Erythroblast (primary cell): ENCODE data around the gene MBOAT1.

Experiments used
- DNase-seq, 2 experiments: peaks; one replicate each; lab custom pipeline; 2025; lab: John Stamatoyannopoulos, UW
- GATA1 ChIP-seq: IDR thresholded peaks from 2 replicates; pipeline ENCODE4 v1.6.1; 2011; ENCODE audit warnings: low read depth, mild to moderate bottlenecking, control low read depth, low read length, moderate library complexity
- POLR2A ChIP-seq: IDR thresholded peaks from 2 replicates; pipeline ENCODE4 v1.6.1; 2011; ENCODE audit warnings: mild to moderate bottlenecking, low read length

The MBOAT1 gene

DNA sequence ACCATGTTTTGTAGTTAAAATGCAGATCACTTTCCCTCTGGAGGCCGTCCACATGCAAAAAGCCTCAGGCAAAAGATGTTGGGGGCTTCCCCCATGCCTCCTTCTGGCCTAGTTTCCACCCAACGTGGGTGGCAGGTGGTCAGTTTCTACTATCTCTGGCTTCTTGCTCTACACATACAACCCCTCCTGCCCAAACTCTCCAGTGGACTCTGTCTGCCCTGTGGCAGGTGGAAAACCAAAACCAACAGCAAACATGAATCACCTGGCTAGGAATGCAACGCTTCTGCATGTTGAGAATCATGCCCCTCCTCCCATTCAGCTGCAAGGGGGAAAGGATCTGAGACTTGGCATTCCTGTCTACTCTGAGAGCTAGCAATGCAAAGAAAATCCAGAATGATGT, 94.8 kb downstream of the MBOAT1 start:
- TF ChIP-seq GATA1: no peak
- no peak for DNase-seq

DNA sequence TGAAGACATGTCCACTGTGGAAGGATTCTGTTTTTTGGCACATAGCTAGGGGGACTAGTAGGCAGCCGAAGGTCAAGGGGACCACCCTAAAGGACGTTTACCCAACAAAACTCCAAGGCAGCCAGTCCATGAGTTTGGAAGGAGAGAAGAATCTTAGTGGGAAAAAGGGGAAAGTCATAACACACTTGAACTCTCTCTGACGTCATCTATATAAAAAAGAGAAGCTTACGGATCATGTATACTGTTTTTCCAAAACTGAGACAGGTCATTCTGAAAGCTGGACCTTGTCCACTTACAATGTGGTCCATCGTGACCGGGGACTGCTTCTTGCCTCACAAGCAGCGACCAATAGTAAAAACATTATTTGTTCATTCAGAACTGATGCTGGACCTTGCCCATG, 95.5 kb downstream of the MBOAT1 start:
- no peak for TF ChIP-seq GATA1
- no peak for TF ChIP-seq POLR2A
- DNase-seq: no peak

DNA sequence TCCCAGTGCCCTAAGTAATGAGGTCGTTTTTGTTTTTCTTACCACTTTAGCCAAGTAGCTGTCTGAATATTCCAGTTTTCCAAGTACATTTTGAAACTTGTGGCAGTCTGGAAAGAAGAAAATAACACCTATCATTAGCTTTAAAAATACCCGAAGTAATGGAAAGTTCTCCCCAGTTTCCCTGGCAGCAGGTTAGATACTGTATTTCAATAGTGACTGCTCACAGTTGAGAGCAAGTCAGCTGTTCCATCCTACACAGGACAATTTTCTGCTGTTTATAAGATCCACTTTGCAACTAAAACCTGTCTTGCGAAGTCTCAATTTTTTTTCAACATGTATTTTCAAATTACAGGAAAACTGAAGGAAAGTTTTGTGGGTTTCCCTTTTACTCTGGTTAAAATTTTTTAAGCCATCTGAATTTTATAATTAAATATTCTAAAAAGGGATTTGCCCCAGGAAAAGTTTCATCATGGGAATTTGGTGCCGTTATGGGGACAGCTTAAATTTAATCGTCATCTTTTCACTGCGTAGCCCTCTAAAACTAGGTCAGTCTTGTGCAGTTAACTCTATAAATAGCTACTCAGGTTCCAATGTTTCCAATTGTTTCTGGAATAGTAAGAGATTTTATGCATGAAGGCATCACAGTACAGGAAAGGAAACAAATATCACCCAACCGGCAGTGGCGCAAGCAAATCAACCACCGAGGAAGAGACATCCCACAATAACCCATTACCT, 96.9 kb downstream of the MBOAT1 start:
- no peak for DNase-seq
- TF ChIP-seq GATA1: no peak
- TF ChIP-seq POLR2A: no peak

DNA sequence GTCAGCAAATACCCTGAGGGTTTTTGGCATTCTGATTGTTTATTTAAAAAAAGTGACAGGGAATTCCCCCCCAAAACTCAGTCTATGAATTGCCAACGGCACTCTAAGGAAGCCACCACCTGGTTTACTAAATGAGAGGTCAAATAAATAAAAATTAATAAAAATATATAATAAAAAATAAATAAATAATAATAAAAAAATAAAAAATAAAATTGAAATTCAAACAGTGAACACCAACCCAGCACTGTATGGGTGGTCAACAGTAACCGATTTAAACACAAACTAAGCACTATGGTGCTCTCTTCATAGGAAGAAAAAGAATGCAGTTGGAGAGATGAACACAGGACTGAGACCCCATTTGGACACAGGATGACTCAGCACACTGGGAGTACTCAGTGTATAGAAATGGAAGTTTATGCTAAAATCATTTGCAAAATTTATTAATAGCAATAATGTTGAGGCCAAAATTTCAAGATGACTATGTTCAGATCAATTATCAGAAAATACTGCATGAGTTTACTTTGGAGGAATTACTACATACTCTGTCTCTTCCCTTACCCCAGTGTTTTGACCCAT, 98.5 kb downstream of the MBOAT1 start:
- DNase-seq: no peak
- no peak for TF ChIP-seq GATA1
- TF ChIP-seq POLR2A: no peak

DNA sequence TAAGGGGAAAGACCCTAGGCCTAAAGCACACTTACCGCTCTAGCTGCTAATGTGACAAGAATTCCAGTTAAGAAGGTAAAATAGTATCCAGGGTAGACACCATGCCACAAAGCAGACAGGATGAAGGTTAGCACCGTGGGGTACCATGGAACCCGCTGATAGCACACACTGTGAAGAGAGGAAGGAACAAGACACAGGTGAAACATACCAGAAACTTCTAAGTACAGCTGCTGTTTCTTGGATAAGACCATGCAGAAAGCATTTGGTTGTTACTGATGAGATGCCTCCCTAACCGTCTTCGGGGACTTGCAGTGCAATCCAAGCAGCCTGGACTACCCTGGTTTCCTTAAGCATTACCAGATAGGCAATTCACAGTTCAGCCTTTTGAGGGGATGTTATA, 99.4 kb downstream of the MBOAT1 start:
- DNase-seq: no peak
- TF ChIP-seq GATA1 (no peak), POLR2A (no peak)

DNA sequence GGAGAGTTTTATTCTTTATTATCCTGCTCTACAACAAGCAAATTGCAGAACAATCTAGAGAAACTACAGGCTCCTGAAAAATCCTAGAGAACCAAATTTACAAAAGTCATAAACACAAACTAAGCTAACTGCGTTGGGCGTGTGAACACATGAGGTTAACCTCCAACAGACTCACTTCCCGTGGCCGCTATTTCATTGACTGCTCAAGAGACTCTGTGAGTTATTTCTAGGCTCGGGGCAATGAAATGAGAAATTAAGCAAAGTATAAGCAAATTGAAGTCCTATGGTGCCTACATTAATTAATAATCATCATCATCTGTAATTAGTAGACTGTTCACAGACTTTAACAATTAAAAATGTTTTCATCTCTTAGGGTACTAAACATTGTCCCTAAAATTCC, 100.0 kb downstream of the MBOAT1 start:
- TF ChIP-seq POLR2A: no peak
- TF ChIP-seq GATA1: no peak
- DNase-seq: no peak

DNA sequence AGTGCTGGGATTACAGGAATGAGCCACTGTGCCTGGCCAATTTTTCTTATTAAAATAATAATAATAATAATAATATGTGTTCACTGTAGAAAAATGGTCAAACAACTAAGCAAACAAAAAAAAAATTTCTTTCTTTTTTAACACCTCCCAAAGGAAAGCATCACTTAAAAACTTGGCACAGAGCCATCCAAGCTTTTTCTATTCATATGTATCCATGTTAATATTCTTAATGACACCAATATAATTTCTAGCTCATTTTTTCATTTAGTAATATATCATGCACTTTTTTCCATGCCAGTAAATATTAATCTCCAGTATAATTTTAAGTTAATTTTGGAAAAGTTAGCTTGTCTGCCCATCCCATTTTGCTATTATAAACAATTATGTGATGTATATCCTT, 101.8 kb downstream of the MBOAT1 start:
- TF ChIP-seq POLR2A: no peak
- no peak for TF ChIP-seq GATA1

DNA sequence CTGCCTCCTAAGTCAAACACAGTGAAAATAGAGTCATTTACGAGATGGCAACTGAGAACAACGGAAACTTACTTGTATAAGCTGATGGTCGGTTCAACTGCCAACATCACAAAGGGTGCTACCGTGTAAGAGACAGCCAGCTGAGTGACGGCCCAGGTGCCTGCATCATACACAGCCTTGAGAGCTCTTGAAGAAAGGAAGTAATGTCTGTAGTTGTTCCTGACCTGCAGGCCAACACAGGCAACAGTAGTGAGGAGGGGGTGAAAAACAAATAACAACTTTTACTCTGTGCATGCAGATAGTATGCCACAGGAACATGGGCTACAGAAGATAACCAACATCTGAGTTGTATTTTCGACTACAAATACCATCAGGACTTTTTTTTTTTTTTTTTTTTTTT, 102.7 kb downstream of the MBOAT1 start:
- DNase-seq: no peak

More for the DNA sequence above, 101.8 kb downstream of the MBOAT1 start:
- no peak for DNase-seq

DNA sequence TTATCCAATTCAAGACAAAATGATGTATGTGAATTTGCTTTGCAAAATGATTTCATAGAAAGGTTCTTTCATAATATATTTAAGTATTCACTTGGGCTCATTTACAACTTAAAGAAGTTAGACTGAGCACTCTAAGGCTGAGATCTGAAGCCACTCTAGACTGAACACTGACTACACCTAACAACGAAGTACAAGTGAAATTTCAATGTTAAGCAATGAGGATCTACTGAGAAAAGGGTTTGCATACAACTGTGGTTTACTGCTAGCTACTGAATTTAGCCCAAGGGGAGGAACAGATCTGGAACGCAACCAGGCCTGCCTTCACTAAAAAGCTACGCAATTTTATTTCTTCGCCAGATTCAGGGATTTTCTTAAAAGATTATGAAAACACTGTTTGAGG, 106.4 kb downstream of the MBOAT1 start:
- TF ChIP-seq GATA1 (no peak), POLR2A (no peak)
- DNase-seq: no peak

More for the DNA sequence above, 102.7 kb downstream of the MBOAT1 start:
- TF ChIP-seq GATA1: no peak
- no peak for TF ChIP-seq POLR2A

DNA sequence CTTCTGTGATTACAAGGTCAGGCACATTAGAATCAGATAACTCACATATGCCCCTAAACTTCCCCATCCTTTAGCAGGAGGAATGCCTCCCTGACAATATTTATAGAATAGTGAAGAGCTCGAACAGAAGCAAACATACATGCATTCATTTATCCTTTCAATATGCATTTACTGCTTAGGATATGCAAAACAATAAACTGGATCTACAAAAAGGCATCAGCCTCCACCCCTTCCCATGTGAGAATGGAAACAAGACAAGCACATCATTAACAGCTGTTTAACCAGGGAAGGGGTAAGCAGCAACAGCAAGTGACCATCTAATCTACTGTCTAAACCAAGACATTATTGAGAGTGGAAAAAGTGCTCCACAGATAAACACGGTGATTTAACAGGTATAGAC, 107.6 kb downstream of the MBOAT1 start:
- no peak for DNase-seq
- TF ChIP-seq POLR2A (no peak), GATA1 (no peak)

DNA sequence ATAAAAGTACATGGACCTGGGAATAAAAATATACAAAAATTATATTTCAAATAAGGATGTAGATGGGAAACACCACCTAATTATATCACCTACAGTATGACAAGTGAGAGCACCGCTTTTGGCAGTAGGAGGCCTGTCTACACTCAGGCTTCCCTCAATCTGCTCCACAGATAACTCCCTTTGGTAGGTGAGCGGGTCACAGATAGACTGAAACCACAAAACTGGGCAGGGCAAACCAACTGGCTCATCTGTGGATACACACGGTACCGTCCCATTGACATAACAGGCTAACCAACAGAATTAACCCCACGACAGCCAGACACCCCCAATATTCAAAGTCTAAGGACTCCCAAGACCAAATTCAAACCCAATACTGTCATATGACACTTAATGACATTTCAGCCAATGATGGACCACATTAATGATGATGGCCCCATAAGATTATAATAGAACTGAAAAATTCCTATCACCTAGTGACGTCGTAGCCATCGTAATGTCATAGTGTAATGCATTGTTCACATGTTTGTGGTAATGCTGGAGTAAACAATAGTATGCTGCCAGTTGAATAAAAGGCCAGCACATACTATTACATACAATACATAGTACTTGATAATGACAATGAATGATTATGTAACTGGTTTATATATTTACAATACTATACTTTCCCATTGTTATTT, 109.7 kb downstream of the MBOAT1 start:
- DNase-seq: no peak
- TF ChIP-seq GATA1: no peak
- TF ChIP-seq POLR2A: no peak

DNA sequence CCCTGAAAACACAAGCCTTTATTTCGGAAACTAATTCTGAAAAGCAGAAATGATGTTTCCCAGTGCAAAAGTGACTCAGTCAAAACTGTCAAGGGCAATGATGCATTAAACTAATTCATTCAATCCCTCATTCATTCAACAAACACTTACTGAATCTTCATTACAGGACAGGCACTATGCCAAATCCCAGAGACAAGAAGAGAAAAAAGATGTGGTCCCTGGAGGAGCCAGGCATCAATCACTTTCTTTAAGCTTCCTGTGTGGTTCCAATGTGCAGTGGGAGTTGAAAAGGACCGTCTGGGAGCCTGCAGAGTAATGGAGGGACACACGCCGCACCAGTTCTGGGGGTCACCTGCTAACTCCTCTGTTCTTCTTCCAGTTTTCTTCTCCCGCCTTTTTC, 113.1 kb downstream of the MBOAT1 start:
- TF ChIP-seq GATA1: no peak
- TF ChIP-seq POLR2A: no peak
- DNase-seq: no peak

DNA sequence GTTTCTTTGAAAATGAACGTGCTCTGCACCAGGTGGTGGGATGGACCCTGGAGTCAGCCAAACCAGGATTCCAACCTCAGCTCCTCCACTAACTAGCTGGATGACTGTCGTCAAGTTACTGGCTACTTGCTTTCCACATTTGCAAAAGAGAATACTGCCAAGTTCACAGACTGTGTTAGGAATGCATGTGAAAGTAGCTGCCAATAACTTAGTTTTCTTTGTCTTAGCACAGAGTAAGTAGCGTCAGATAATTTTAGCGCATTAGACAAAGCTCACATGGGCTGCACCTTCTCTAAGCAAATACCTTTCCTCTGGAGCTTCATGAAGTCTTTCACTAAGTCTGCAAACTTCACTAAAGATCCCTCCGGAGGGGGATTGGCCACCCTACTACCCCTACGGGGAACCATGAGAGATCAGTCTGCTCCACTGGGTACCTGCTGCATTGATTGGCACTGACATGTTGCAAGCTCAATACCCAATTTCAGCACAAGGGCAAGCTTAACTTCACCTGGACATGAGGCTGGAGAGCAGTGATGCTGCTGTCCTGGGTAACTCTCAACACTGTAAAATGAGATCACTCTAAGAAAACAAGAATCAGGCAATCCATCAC, 113.9 kb downstream of the MBOAT1 start:
- no peak for DNase-seq
- no peak for TF ChIP-seq GATA1
- TF ChIP-seq POLR2A: no peak

DNA sequence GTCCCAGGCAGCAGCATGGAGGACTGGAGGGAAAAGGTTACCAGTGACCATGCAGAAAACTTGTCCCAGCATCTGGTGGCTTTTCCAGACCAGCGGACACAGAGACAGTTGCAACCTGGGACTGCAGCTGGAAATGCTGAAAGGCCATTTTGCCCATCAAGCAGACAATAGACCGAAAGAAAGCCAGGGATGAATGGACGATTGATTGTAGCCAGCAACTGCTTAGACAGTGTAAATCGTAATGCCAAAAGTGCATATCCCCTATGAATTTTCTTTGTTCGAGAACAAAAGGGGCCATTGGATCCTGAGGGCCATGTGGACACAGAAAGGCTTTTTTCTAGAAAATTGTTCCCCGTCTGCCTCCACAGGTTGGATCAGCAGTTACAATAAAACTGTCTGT, 115.7 kb downstream of the MBOAT1 start:
- no peak for DNase-seq
- TF ChIP-seq POLR2A (no peak), GATA1 (no peak)

DNA sequence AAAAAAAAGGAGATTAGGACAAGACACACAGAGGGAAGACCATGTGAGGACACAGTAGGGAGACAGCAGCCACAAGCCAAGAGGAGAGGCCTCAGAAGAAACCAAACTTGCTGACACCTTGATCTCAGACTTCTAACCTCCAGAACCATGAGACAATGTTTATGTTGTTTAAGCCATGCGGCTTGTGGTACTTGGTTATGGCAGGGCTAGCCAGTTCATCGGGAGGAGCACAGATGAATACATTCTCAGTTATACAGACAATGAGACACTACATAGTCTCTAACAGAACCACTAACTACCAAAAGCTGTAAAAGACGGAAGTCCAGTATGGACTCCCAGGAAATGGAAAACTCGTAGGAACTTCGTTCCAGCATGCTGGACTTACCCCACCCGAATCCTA, 116.8 kb downstream of the MBOAT1 start:
- TF ChIP-seq GATA1 (no peak), POLR2A (no peak)
- DNase-seq: no peak
